Gastrocnemius medialis (tissue), 4 donors: ENCODE measurements around the gene WDFY2.

Experiments
- CTCF ChIP-seq, 5 experiments: fragments of 450-650 bp in 3 of 5; fragments of 200-600 bp in 2 of 5; sonication (generic) in 2 of 5; IDR thresholded peaks in 4 of 5; conservative IDR thresholded peaks in 1 of 5; 1 replicate in 4 of 5; 2 replicates in 1 of 5; pipeline ENCODE4 v1.5.1; 2016 to 2019; ENCODE audit warnings: antibody characterized with exemption in 5 of 5, mild to moderate bottlenecking in 3 of 5, moderate library complexity in 3 of 5
- POLR2A ChIP-seq, 2 donors: fragments of 450-650 bp; IDR thresholded peaks; one replicate each; pipeline ENCODE4 v1.6.1; 2017; ENCODE audit warnings: antibody characterized with exemption in 2 of 2, mild to moderate bottlenecking in 2 of 2, moderate library complexity in 2 of 2

- TF ChIP-seq CTCF (IDR thresholded peaks at IDR 0.05 in 4 of 5, conservative IDR thresholded peaks at IDR 0.05 in 1 of 5) (no peak), POLR2A (IDR thresholded peaks at IDR 0.05) (no peak)
Measured at GRCh38 chr13:51547425-51548176, 36.7 kb upstream of the WDFY2 start.
